ENCODE results near the gene RAD51B.

GRCh38 chr14:68336165-68336564, 516.6 kb downstream of the RAD51B start:
- TF ChIP-seq POLR2A (IDR thresholded peaks at IDR 0.05; ENCODE audit: borderline replicate concordance, extremely low read depth, insufficient read depth, insufficient read length) = no peak
- TF ChIP-seq SIN3A (IDR thresholded peaks at IDR 0.05; ENCODE audit: low read depth) = no peak
- no peak for TF ChIP-seq CTCF (IDR thresholded peaks at IDR 0.05 in 2 of 3, conservative IDR thresholded peaks at IDR 0.05 in 1 of 3; ENCODE audit: borderline replicate concordance in 1 of 3, insufficient read depth in 1 of 3, low read depth in 2 of 3, low read length in 2 of 3)
- no peak for TF ChIP-seq SP1 (IDR thresholded peaks at IDR 0.05; ENCODE audit: low read depth)
- TF ChIP-seq EZH2phosphoT487 (IDR thresholded peaks at IDR 0.05; ENCODE audit: borderline replicate concordance) = no peak
- TF ChIP-seq CBX3 (IDR thresholded peaks at IDR 0.05; ENCODE audit: low read depth) = no peak
- no peak for TF ChIP-seq EZH2 (IDR thresholded peaks at IDR 0.05)
- TF ChIP-seq SRF (IDR thresholded peaks at IDR 0.05; ENCODE audit: low read depth) = no peak
- TF ChIP-seq POLR2AphosphoS5 (IDR thresholded peaks at IDR 0.05; ENCODE audit: low read depth, low read length) = no peak
- TF ChIP-seq JUND (IDR thresholded peaks at IDR 0.05) = no peak
- no peak for TF ChIP-seq ZBTB33 (IDR thresholded peaks at IDR 0.05; ENCODE audit: extremely low read depth, insufficient replicate concordance, low read length)
- no peak for TF ChIP-seq REST (IDR thresholded peaks at IDR 0.05; ENCODE audit: low read depth)

All from HCT116 (cell line).